K562 treated with DMSO at 1 percent for 12 hours (cell line): Measurements from ENCODE around the gene C19orf33. TPM values are rescaled to one million over a fixed set of nuclear protein-coding genes. Genes with fewer than 3 reads are reported as not detected.

Source experiments
- total RNA-seq: library from RNA; unstranded; fragments of 300-600 nt; gene quantifications from 2 replicates; pipeline ENCODE4 v1.2.3, GENCODE V29; 2022; ENCODE audit not compliant: insufficient read depth

The C19orf33 gene
- not detected in 2 replicates for total RNA-seq

DNA sequence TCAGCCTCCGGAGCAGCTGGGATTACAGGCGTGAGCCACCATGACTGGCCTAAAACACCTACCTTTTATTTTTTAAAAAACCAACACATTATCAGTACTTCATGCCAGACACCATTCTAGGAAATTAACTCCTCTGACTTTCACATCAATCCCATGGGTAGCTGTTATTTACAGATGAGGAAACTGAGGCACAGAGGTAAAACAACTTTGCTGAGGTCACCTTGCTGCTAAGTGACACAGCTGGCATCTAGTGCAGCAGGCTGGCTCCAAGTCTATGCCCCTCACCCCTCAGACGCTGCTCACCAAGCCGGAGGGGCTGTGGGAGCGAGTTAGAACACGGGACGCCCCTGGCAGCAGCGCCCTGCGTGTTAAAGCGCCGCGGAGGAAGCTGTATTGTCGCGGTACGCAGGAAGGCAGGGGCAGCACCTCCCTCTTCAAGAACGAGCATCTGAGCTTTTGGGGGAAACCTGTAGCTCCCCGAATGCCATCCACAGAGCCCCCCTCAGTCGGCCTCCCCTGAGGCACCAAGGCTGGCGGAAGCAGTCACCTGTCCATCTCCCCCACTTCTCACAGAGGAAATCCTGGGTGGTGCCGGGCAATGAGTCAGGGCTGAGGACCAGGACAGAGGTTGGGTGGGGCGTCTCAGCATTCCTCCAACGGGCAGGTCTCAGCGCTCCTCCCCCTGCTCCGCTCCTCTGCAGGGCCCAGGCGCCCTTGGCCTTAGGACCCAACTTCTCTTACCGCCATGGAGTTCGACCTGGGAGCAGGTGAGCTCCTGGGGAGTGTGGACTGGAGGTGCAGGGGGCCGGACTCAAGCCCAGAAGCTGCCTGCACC lies at the start of gene C19orf33:
Gene C19orf33 (plus strand): TSS at position 735 of the 835 bp plus-strand sequence. CDS start 11 bp downstream, at position 746.

DNA sequence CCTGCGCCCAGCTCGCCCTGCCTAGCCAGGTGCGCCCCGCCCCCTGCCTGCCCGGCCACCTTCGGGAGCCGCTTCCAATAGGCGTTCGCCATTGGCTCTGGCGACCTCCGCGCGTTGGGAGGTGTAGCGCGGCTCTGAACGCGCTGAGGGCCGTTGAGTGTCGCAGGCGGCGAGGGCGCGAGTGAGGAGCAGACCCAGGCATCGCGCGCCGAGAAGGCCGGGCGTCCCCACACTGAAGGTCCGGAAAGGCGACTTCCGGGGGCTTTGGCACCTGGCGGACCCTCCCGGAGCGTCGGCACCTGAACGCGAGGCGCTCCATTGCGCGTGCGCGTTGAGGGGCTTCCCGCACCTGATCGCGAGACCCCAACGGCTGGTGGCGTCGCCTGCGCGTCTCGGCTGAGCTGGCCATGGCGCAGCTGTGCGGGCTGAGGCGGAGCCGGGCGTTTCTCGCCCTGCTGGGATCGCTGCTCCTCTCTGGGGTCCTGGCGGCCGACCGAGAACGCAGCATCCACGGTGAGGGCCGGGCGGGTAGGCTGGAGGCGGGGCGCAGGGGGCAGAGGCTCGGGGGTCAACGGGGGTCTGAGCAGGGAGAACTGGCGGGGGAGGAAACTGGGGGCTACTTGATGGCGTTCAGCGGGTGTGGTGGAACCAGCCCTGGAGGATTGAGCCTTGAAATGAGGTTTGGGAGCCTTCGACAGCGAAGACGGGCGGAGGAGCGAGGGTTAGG lies 39.4 kb upstream of the C19orf33 start, which contains the start of gene SPINT2:
Gene SPINT2 (plus strand): TSS at position 88 of the 727 bp plus-strand sequence. CDS start 320 bp downstream, at position 408.

DNA sequence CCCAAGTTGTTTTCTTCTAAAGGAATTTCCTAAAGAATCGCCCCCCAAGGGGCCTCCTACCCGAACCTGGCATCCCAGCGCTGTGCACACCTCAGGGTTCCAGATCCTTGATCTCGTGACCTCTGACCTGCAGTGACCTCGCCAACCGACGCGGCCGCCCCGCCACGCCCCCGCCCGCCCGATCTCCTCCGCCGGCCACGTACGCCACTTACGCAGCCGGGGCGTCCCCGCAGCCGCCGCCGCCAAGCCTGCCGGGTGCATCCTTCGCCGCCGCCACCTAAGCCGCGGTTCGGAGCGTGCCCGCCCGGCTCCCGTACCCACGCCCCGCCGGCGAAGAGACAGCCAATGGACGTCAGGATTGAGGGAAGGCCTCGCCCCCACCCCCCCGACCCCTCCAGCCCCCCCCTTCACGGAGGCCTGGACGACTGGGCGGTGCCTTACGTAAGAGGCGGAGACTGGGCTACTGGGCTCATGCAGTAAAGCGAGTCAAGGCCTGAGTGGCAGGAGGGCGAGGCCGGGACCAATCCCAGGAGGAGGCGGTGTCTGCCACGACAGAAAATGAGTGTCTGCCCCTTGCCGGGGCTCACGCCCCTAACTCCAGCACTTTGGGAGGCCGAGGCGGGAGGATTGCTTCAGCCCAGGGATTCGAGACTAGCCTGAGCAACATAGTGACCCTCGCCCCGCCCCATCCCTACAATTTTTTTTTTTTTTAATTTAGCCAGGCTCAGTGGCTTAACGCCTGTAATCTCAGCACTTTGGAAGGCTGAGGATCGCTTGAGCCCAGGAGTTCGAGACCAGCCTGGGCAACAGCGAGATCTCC lies 11.8 kb downstream of the C19orf33 start, which contains the start of gene YIF1B:
Gene YIF1B (minus strand): TSS at position 291 of the 820 bp plus-strand sequence. CDS start 30 bp downstream, at position 261.

DNA sequence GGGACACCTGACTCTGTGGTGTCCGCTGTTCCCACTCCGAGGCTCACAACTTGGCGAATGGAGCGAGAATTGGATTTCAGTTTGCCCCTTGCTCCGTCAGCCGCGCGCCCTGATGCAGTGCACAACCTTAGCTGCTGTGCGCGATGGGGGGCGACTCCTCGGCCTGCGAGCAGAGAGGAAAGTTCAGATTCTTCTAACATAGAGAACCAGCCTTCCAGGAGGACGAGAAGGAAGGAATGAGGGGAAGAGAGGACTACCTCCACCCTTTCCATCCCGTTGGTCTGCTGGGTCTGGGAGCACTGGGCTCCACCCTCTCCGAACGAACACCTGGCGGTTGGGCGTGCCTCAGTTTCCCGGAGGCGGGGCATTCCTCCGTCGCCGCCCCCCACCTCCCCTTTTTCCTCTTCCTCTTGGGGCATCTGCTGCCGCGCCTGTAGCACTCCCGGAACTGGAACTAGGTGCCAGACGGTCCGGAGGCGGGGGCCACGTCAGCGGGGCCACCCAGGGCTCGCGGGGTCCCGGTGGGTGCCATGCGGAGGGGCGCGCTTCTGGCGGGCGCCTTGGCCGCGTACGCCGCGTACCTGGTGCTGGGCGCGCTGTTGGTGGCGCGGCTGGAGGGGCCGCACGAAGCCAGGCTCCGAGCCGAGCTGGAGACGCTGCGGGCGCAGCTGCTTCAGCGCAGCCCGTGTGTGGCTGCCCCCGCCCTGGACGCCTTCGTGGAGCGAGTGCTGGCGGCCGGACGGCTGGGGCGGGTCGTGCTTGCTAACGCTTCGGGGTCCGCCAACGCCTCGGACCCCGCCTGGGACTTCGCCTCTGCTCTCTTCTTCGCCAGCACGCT lies 15.6 kb downstream of the C19orf33 start, which contains the start of gene KCNK6:
Gene KCNK6 (plus strand): TSS at position 425 of the 838 bp plus-strand sequence. CDS start 106 bp downstream, at position 531.

Other genes starting within 250 kb of the C19orf33 start
- 1.1 and 1.4 TPM in 2 replicates for gene DPF1, start 80.0 kb upstream of the C19orf33 start, total RNA-seq
- 38.8 and 79.9 TPM in 2 replicates for gene PPP1R14A, start 47.9 kb upstream of the C19orf33 start, total RNA-seq
- gene SPINT2, start 39.7 kb upstream of the C19orf33 start, total RNA-seq: not detected in 2 replicates
- 286 and 399 TPM in 2 replicates for gene YIF1B, start 11.7 kb downstream of the C19orf33 start, total RNA-seq
- gene KCNK6, start 15.6 kb downstream of the C19orf33 start, total RNA-seq: 0.20 TPM in 1 of 2 replicates, not detected in the other
- 0.94 TPM in 1 of 2 replicates, not detected in the other for gene CATSPERG, start 31.6 kb downstream of the C19orf33 start, total RNA-seq
- 304 and 323 TPM in 2 replicates for gene PSMD8, start 70.3 kb downstream of the C19orf33 start, total RNA-seq
- gene GGN, start 83.8 kb downstream of the C19orf33 start, total RNA-seq: 0.61 and 1.0 TPM in 2 replicates
- gene SPRED3, start 84.4 kb downstream of the C19orf33 start, total RNA-seq: 0.63 and 1.7 TPM in 2 replicates
- gene FAM98C, start 98.8 kb downstream of the C19orf33 start, total RNA-seq: 35.3 and 45.5 TPM in 2 replicates
- 8.8 and 19.0 TPM in 2 replicates for gene RASGRP4, start 122.0 kb downstream of the C19orf33 start, total RNA-seq
- 0.57 and 7.7 TPM in 2 replicates for gene RYR1, start 129.4 kb downstream of the C19orf33 start, total RNA-seq